ENCODE data around the gene TBC1D5. TPM values are rescaled to one million over a fixed set of nuclear protein-coding genes. Genes with fewer than 3 reads are reported as not detected.
A peak's percentile ranks its signal among the peaks of the same experiment; 100 is the strongest.

The TBC1D5 gene
- total RNA-seq, 1 experiment from 2014 or later: 36.4 TPM

GRCh38 chr3:17238023-17238422 lies 504.4 kb downstream of the TBC1D5 start:
- no peaks in the 10 kb centered on the region for H3K9me3 Mint-ChIP-seq (ENCODE audit: unreplicated experiment)
- Histone ChIP-seq H3K36me3 (ENCODE audit: control insufficient read depth, insufficient read depth, low read length) (no peaks in the 10 kb centered on the region), H3K9me3 (no peaks in the 10 kb centered on the region), H3K4me1 (no peaks in the 10 kb centered on the region), H3K4me3 (ENCODE audit: low read depth, low read length) (no peak overlapping the region), H3K27me3 (replicated peaks; ENCODE audit: control insufficient read depth, insufficient read depth, low read length) (no peaks in the 10 kb centered on the region)
- CTCF ChIA-PET: no interaction called here
- H3K27me3 Mint-ChIP-seq (ENCODE audit: insufficient read depth, unreplicated experiment): no peaks in the 10 kb centered on the region
- no TSS peak for BruUV-seq (replicated peaks)
- no peak overlapping the region for H3K27ac Mint-ChIP-seq (ENCODE audit: unreplicated experiment)
- POLR2A ChIA-PET: no interaction called here
- H3K4me1 Mint-ChIP-seq (ENCODE audit: low read depth, unreplicated experiment): no peaks in the 10 kb centered on the region
- intact Hi-C loops (cut with micrococcal nuclease; ENCODE audit: unreplicated experiment): loop anchor here (2.0 to 10.0 kb wide), 2 partner anchors 295 to 313 kb away; no protein-coding TSS in a partner anchor
- TF ChIP-seq CTCF (IDR thresholded peaks at IDR 0.05; ENCODE audit: insufficient read depth in 1 of 2, low read depth in 1 of 2, low read length in 1 of 2, severe bottlenecking in 1 of 2, unreplicated experiment in 1 of 2): no peak
- DNase-seq: peak in 1 of 2 experiments; percentile 65
- H3K4me3 Mint-ChIP-seq (ENCODE audit: unreplicated experiment): no peak overlapping the region
- H3K36me3 Mint-ChIP-seq (ENCODE audit: insufficient read depth, unreplicated experiment): no peaks in the 10 kb centered on the region

DNA sequence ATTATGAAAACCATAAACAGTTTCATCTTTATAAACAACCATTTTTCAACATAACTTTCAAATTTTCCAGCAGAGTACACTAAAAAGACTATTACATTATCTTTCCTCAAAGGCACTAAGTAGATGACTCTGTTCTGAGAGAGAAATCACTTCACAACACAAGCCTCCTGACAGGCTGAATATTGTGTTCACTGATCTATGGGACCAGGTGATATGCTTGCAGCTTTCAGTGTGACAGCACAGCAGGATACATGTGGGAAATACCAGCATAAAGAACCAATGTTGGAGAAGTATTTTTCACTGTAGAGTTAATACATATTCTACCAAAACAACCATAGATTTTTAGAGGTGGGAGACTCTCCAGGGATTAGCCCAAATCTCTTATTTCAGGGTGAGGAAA lies 507.1 kb downstream of the TBC1D5 start:
- H3K36me3 ChIP-seq (ENCODE audit: control insufficient read depth, insufficient read depth, low read length): no peaks in the 10 kb centered on the region
- H3K4me1 ChIP-seq: peaks cover 6% of the 10 kb centered on the region
- TF ChIP-seq CTCF (IDR thresholded peaks at IDR 0.05; ENCODE audit: insufficient read depth in 1 of 2, low read depth in 1 of 2, low read length in 1 of 2, severe bottlenecking in 1 of 2, unreplicated experiment in 1 of 2): no peak
- no peaks in the 10 kb centered on the region for H3K9me3 Mint-ChIP-seq (ENCODE audit: unreplicated experiment)
- H3K27ac Mint-ChIP-seq (ENCODE audit: unreplicated experiment): no peak overlapping the region
- intact Hi-C loops (cut with micrococcal nuclease; ENCODE audit: unreplicated experiment): loop anchor here (10.0 kb wide), 1 partner anchor 311 kb away; no protein-coding TSS in a partner anchor
- no peaks in the 10 kb centered on the region for H3K4me1 Mint-ChIP-seq (ENCODE audit: low read depth, unreplicated experiment)
- H3K27me3 Mint-ChIP-seq (ENCODE audit: insufficient read depth, unreplicated experiment): no peaks in the 10 kb centered on the region
- H3K9me3 ChIP-seq: no peaks in the 10 kb centered on the region
- BruUV-seq (replicated peaks): no TSS peak
- no peak overlapping the region for H3K4me3 ChIP-seq (ENCODE audit: low read depth, low read length)
- CTCF ChIA-PET: no interaction called here
- no peaks in the 10 kb centered on the region for H3K27me3 ChIP-seq (replicated peaks; ENCODE audit: control insufficient read depth, insufficient read depth, low read length)
- H3K36me3 Mint-ChIP-seq (ENCODE audit: insufficient read depth, unreplicated experiment): no peaks in the 10 kb centered on the region
- no peak overlapping the region for H3K4me3 Mint-ChIP-seq (ENCODE audit: unreplicated experiment)
- POLR2A ChIA-PET: no interaction called here
- no peak for DNase-seq

DNA sequence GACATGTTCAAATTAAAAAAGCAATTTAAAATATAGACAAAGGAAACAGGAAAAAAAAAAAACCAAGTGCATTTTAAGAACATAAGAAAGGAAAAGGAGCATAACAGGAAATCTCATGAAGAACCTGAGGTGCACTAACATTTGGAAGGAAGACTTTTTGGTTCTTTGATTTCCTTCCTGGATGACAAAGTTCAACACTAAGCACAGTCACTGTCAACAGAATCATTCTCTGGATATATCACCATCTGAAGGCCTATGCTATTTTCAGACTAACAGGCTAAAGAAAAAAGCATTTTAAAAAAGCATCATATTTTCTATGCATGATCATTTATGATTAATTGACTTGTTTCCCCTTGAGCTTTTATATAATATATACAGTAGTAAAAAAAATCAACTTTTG lies 508.0 kb downstream of the TBC1D5 start:
- ChIA-PET POLR2A (no interaction called here), CTCF (no interaction called here)
- Mint-ChIP-seq H3K4me1 (ENCODE audit: low read depth, unreplicated experiment) (no peaks in the 10 kb centered on the region), H3K27ac (ENCODE audit: unreplicated experiment) (no peak overlapping the region), H3K4me3 (ENCODE audit: unreplicated experiment) (no peak overlapping the region), H3K9me3 (ENCODE audit: unreplicated experiment) (no peaks in the 10 kb centered on the region), H3K36me3 (ENCODE audit: insufficient read depth, unreplicated experiment) (no peaks in the 10 kb centered on the region), H3K27me3 (ENCODE audit: insufficient read depth, unreplicated experiment) (no peaks in the 10 kb centered on the region)
- no peaks in the 10 kb centered on the region for H3K36me3 ChIP-seq (ENCODE audit: control insufficient read depth, insufficient read depth, low read length)
- no peaks in the 10 kb centered on the region for H3K9me3 ChIP-seq
- H3K4me3 ChIP-seq (ENCODE audit: low read depth, low read length): no peak overlapping the region
- TF ChIP-seq CTCF (IDR thresholded peaks at IDR 0.05; ENCODE audit: insufficient read depth in 1 of 2, low read depth in 1 of 2, low read length in 1 of 2, severe bottlenecking in 1 of 2, unreplicated experiment in 1 of 2): no peak
- no peaks in the 10 kb centered on the region for H3K27me3 ChIP-seq (replicated peaks; ENCODE audit: control insufficient read depth, insufficient read depth, low read length)
- no peak for DNase-seq
- H3K4me1 ChIP-seq: peaks cover 6% of the 10 kb centered on the region
- no TSS peak for BruUV-seq (replicated peaks)
- intact Hi-C loops (cut with micrococcal nuclease; ENCODE audit: unreplicated experiment): loop anchor here (5.0 to 10.0 kb wide), 2 partner anchors 202 to 310 kb away; no protein-coding TSS in a partner anchor
